Smooth muscle cell (in vitro differentiated cells): Measurements from ENCODE around the gene HOXA5. TPM values are rescaled to one million over a fixed set of nuclear protein-coding genes. Genes with fewer than 3 reads are reported as not detected.

Experiments
- DNase-seq: peaks from one replicate; lab custom pipeline; 2025; ENCODE audit not compliant: unreplicated experiment; lab: John Stamatoyannopoulos, UW
- H2AFZ ChIP-seq: fragments of 200-600 bp; sonication (generic); 2 replicates; pipeline ENCODE4 v1.6.0; 2016; ENCODE audit warnings: antibody characterized with exemption, low read depth, mild to moderate bottlenecking
- H3F3A ChIP-seq: fragments of 200-600 bp; sonication (generic); 2 replicates; pipeline ENCODE4 v1.6.0; 2017; ENCODE audit warnings: antibody characterized with exemption, low read depth
- H3K27ac ChIP-seq: fragments of 200-600 bp; sonication (generic); 2 replicates; pipeline ENCODE4 v1.5.1; 2016; ENCODE audit warnings: low read depth, mild to moderate bottlenecking
- H3K27me3 ChIP-seq: fragments of 200-600 bp; sonication (generic); 2 replicates; pipeline ENCODE4 v1.6.1; 2016; ENCODE audit warnings: low read depth, mild to moderate bottlenecking
- H3K36me3 ChIP-seq: fragments of 200-600 bp; sonication (generic); 2 replicates; pipeline ENCODE4 v1.5.1; 2016; ENCODE audit warnings: low read depth
- H3K4me1 ChIP-seq: fragments of 200-600 bp; sonication (generic); 2 replicates; pipeline ENCODE4 v1.5.1; 2016; ENCODE audit warnings: low read depth
- H3K4me2 ChIP-seq: fragments of 200-600 bp; sonication (generic); 2 replicates; pipeline ENCODE4 v1.6.0; 2016; ENCODE audit warnings: mild to moderate bottlenecking
- H3K4me3 ChIP-seq: fragments of 200-600 bp; sonication (generic); 2 replicates; pipeline ENCODE4 v1.5.1; 2016; ENCODE audit warnings: mild to moderate bottlenecking
- H3K79me2 ChIP-seq: fragments of 200-600 bp; sonication (generic); 2 replicates; pipeline ENCODE4 v1.6.0; 2016; ENCODE audit warnings: low read depth, mild to moderate bottlenecking
- H3K9ac ChIP-seq: fragments of 200-600 bp; sonication (generic); 2 replicates; pipeline ENCODE4 v1.6.0; 2016; ENCODE audit warnings: low read depth
- H3K9me3 ChIP-seq: fragments of 200-600 bp; sonication (generic); replicated peaks from 2 replicates; pipeline ENCODE4 v1.5.1; 2016; ENCODE audit warnings: low read depth
- H4K20me1 ChIP-seq: fragments of 200-600 bp; sonication (generic); 2 replicates; pipeline ENCODE4 v1.6.0; 2016; ENCODE audit warnings: low read depth
- WGBS: methylation state at CpG from one replicate; pipeline ENCODE4 v1.1.7; 2016; ENCODE audit warnings: low lambda C conversion rate; 5-methylcytosine and 5-hydroxymethylcytosine counted together
- polyA plus RNA-seq: library from polyadenylated mRNA; unstranded; fragments of >200 nt; fragmentation: Nextera tagmentation; extraction: Ambion mirVana; gene quantifications from 2 replicates; pipeline ENCODE4 v1.2.1, GENCODE V29; 2016
- total RNA-seq: library from RNA; depleted of rRNA; stranded (reverse); fragments of >200 nt; gene quantifications from 2 replicates; pipeline ENCODE4 v1.2.3, GENCODE V29; 2014
- TF ChIP-seq, protein P1 (sequence below): fragments of 200-600 bp; sonication (generic); IDR thresholded peaks from 2 replicates; pipeline ENCODE4 v1.5.1; 2017; ENCODE audit warnings: borderline replicate concordance, mild to moderate bottlenecking, antibody characterized with exemption; ENCODE audit not compliant: insufficient read depth, poor library complexity, severe bottlenecking

HOXA5 gene
- total and polyA plus RNA-seq, 2 experiments from 2014 or later = 0.98 to 2.1 TPM

DNA sequence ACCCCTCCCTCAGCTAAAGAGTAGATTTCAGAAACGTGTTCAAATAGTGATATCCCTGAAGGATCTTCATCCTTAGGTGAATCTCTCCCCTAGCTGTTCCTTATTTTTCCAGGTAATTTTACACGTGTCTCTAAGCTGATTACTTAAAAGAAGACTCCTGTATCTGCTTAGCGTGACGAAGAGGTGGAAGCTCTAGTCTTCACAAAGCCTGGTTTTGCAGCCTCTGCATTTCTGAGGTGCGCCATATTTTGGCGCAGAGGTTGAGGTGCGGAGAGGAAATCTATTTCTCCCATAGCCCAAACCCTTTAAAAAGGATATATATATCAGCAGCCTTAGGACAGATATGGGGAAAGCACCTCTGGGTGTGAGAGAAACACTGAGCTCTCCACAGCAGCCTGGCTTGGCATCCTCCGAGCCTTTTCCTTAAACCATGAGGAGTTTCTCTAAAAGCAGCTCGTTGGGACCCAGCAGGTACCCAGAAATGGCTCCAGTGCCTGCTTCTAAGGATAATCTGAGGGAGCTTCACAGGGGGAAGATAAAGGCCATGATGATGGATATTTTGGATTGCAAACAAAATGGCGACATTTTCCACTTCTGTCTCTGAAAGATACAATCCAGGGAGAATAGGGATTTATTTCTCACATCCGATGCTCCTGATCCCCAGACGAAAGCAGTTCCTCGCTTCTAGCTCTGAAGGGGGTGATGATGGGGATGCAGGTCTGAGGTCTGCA, 38.0 kb downstream of the HOXA5 start:
- no peaks in the 10 kb centered on the region for H3K79me2 ChIP-seq
- H3F3A ChIP-seq = no peaks in the 10 kb centered on the region
- H4K20me1 ChIP-seq = peaks cover 6% of the 10 kb centered on the region
- no peak overlapping the region for H3K4me3 ChIP-seq
- H3K9me3 ChIP-seq = no peaks in the 10 kb centered on the region
- WGBS = 18% methylated on average over 13 of the region's 13 CpGs
- no peak overlapping the region for H3K9ac ChIP-seq
- no peak overlapping the region for H2AFZ ChIP-seq
- peaks cover 100% of the 10 kb centered on the region for H3K27me3 ChIP-seq
- H3K4me2 ChIP-seq = no peak overlapping the region
- peaks cover 9% of the 10 kb centered on the region for H3K4me1 ChIP-seq
- no peak overlapping the region for H3K27ac ChIP-seq
- TF ChIP-seq, protein P1, sequence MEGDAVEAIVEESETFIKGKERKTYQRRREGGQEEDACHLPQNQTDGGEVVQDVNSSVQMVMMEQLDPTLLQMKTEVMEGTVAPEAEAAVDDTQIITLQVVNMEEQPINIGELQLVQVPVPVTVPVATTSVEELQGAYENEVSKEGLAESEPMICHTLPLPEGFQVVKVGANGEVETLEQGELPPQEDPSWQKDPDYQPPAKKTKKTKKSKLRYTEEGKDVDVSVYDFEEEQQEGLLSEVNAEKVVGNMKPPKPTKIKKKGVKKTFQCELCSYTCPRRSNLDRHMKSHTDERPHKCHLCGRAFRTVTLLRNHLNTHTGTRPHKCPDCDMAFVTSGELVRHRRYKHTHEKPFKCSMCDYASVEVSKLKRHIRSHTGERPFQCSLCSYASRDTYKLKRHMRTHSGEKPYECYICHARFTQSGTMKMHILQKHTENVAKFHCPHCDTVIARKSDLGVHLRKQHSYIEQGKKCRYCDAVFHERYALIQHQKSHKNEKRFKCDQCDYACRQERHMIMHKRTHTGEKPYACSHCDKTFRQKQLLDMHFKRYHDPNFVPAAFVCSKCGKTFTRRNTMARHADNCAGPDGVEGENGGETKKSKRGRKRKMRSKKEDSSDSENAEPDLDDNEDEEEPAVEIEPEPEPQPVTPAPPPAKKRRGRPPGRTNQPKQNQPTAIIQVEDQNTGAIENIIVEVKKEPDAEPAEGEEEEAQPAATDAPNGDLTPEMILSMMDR = no peak
- no peaks in the 10 kb centered on the region for H3K36me3 ChIP-seq
- DNase-seq = no peak

DNA sequence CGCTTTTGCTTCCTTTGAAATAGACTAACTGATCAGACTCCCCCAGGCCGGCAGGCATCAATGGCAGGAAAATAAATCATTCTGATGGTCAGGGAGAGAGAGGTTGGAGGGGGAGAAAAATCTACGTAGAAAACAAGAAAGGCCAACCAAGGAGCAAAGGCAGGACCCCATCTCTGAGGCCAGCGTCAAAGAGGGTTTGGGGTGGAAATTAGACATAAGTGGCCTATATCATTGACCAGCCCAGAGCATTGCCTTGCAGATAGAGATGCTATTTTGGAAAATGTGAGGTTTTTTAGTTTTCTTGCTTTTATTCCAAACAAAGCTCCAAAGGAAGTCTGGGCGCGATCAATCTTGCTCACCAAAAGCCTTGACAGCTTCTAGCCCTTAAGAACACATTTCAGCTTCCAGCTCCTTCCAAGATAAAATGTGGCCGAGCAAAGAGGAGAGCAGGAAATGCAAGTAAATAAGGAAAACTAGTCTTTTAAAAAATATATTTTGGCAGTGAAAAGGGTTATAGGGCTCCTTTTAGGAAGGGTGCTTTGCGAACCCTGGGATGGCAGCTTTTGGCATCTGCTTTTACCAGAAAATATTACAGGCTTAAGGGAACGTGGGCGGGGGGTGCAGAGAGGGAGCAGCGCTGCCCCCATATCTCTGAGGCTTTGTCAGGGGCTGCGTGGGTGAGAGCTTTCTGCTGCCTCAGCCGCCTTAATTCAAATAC, 39.0 kb downstream of the HOXA5 start:
- Histone ChIP-seq H3K4me1 (peaks cover 9% of the 10 kb centered on the region), H3K4me3 (no peak overlapping the region), H3K27ac (no peak overlapping the region), H3K4me2 (no peak overlapping the region), H3K27me3 (peaks cover 100% of the 10 kb centered on the region), H3K79me2 (no peaks in the 10 kb centered on the region), H3K36me3 (no peaks in the 10 kb centered on the region), H3K9ac (no peak overlapping the region), H2AFZ (no peak overlapping the region), H3K9me3 (no peaks in the 10 kb centered on the region), H3F3A (no peaks in the 10 kb centered on the region), H4K20me1 (peaks cover 6% of the 10 kb centered on the region)
- 18% methylated on average over 13 of the region's 13 CpGs for WGBS
- DNase-seq = no peak
- TF ChIP-seq, protein P1 = no peak

DNA sequence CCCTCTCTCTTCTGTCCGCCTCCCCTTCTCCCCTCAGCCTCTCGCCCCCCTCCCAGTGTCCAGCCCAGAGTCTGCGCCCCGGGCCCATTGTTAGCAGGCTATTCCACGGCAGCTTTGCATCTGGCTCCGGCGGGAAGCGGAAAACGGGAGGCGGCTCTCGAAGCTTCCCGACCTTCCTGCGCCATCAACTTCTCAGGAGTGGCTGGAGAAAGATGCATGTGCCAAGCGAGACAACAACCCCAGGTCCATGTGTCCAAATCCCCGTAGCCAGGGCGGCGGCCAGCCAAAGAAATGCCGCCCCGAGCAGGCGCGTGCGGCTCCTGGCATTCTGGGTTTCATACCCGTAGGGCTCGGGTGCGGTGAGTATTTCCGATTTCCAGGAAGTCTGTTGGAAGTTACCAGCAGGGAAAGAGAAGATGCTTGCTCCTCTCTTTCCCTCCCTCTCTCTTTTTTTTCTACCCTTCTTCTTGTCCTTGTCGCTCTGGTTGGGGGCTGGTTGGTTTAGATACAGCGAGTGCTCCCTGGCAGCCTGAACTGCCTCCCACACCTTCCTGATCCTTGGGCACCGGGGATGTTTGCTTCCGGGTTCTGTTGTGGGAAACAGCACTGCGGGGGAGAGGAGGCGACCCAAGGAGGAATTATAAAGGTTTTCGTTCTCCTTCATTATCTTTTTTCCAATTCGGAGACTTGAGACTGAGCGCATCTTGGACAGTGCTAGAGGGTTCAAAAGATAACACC, 39.8 kb downstream of the HOXA5 start:
- Histone ChIP-seq H3K4me3 (no peak overlapping the region), H3K4me2 (no peak overlapping the region)
- TF ChIP-seq, protein P1 = no peak

More for the DNA sequence above, 39.8 kb downstream of the HOXA5 start:
- Histone ChIP-seq H3K27me3 (peaks cover 100% of the 10 kb centered on the region), H3K79me2 (no peaks in the 10 kb centered on the region), H2AFZ (no peak overlapping the region), H3K9me3 (no peaks in the 10 kb centered on the region), H3F3A (no peaks in the 10 kb centered on the region), H3K9ac (no peak overlapping the region), H4K20me1 (peaks cover 13% of the 10 kb centered on the region), H3K27ac (no peak overlapping the region), H3K36me3 (no peaks in the 10 kb centered on the region), H3K4me1 (peaks cover 9% of the 10 kb centered on the region)
- DNase-seq = no peak
- 6% methylated on average over 33 of the region's 35 CpGs for WGBS
